ENCODE data around the gene WNT2B. TPM values are rescaled to one million over a fixed set of nuclear protein-coding genes. Genes with fewer than 3 reads are reported as not detected.

WNT2B gene
- polyA plus RNA-seq, 1 donor, result 4.7 TPM

DNA sequence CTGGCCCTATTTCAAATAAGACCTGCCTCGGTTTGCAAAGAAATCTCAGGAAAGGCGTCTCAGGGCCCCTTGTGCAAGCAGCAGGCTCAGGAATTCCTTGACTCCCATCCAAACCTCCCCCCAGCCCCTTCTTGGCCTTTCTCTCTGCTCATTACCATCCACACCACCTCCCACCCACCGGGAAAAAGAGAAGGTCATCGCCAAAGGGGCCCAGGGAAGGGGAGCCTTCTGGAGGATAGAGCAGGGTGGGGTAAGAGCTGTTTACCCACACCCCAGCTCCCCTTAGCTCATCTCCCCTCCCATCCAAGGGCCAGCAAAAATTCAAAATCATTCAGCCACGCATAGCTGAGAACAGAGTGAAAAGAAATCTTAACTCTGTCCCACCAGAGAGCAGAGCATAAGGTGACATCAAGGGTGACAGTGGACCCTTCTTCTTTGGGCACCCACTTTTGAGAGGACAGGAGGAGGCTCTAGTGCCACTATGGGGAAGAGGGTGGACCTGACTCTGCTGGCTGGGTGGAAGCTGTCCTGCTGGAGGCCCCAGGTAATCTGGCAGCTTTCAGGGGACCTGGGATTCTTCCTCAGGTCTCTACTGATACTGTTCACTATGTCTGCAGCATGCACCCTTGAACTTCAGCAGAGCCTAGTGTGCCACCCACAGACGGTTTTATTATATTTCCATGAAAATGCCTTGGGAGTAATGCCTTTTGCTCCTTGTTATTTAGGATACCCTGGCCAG, 3.9 kb upstream of the WNT2B start:
- DNase-seq (ENCODE audit: low read depth), result no peak

DNA sequence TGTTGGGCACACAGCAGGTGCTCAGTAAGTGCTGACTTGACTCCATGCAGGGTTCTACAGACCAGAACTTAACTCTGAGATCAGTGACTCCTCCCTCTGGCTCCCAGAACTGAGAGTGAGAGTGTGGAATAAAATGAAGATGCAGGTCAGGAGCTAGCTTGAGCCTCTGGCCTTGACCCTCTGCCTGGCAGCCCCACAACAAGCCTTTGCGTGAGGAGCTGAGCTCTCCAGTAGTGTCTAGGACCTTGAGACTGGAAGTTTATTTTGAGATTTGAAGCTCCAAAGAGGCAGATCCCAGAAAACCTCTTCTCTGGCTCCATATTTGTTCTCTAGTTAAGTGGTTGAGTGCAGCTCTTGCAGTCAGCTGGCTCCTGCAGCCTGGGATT, 3.4 kb upstream of the WNT2B start:
- no peak for DNase-seq (ENCODE audit: low read depth)

DNA sequence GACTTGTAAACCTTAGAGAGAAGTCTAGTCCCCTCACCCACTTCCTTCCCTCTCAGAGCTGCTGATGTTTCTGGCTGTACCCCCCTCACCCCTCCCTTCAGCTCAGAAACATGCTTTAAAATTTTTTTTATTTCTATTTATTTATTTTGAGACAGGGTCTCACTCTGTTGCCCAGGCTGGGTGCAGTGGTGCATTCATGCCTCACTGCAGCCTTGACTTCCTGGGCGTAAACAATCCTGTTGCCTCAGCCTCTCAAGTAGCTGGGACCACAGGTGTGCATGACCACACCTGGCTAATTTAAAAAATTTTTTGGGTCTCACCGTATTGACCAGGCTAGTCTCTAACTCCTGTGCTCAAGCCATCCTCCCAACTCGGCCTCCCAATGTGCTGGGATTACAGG, 2.9 kb upstream of the WNT2B start:
- DNase-seq (ENCODE audit: low read depth), result no peak

DNA sequence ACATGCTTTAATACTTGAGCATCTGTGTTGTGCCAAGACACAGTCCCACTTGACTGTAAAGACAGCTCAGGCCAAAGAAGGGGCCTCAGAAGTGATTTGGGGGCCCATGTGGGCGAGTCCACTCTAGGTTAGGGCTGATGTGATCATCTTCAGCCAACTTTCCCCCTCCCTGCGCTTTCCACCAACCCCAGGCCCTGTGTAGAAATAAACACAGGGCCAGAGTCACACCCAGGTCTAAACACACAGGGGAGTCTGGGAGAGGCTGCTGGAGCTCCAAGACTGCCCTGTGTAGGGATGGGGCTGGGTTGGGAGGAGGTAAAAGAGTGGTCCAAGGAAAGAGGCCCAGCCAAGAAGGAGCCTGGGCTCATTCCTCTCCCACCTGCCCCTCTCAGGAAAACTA, 2.5 kb upstream of the WNT2B start:
- DNase-seq (ENCODE audit: low read depth), result no peak

DNA sequence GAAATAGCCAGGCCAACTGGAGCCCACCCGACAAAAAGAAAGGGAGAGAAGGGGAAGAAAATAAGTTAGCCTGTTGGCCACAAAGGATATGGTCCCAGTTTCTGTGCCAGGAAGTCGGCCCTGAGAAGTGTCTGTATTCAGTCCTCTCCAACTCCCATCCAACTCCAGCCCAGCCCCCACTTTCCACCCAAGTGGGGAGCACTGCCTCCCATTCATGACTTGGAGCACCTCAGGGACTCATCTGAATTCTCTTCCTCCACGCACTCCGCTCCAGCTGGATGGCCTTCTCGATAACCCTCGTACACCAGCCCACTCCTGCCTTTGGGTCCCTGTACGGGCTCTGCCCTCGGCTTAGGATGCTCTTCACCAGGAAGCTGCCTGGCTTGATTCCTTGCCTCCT, 2.0 kb upstream of the WNT2B start:
- DNase-seq (ENCODE audit: low read depth), result no peak

DNA sequence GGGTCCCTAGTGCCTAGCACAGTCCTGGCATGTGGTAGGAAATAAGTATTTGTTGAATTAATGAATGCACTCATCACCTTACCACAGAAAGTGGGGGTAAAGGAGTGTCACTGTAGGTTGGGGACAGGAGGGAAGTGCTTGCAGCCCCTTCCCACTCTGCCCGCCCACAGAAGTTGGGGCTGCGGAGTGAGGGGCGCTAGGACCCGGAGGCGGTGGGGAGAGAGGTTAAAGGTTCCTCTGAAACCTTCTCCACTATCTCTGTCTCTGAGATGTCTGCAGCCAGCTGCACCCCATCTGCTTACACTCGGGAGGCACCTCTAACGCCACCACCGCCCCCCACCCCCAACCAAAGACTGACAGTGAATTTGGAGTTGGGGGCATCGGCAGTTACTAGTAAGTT, 1.4 kb upstream of the WNT2B start:
- no peak for DNase-seq (ENCODE audit: low read depth)

DNA sequence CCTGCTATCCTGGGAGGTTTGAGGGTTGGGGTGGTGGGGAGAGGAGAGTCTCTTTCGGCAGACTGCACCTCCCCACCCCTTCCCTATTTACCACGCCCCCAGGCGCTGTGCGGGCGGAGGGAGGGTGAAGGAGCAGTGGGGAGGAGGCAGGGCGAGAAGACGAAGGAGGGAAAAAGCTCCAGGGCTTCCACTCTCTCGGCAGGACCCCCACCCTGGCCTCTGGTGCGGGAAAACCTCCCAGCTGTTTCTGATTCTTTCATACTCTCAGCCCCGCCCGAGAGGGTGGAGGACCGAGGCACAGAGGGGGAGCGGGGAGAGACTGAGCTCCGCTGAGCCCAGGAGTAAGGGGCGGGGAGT, 866 bp upstream of the WNT2B start:
- no peak for DNase-seq (ENCODE audit: low read depth)

DNA sequence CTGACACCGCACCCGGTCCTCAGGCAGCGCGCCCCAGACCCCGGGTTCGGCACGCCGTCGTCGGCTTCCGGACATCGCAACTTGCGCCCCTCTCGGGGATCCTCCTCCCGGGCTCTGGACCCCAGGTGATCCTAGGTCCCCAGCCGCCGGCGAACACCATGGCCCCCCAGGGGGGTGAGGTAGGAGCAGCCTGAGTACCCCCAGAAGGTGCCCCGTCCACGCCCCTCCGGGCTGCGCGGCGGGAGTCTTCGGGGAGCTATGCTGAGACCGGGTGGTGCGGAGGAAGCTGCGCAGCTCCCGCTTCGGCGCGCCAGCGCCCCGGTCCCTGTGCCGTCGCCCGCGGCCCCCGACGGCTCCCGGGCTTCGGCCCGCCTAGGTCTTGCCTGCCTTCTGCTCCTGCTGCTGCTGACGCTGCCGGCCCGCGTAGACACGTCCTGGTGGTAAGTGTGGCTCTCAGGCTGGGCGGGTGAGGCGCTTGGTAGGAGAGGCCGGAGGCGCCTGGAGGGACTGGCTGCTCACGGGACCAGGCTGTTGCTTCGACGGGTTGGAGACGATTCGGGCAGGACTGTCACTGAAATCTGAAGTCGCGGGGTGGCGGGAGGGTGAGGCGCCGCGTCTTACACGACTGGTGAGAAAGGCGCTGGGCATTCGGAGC, 367 bp downstream of the WNT2B start:
- DNase-seq (ENCODE audit: low read depth), result no peak

DNA sequence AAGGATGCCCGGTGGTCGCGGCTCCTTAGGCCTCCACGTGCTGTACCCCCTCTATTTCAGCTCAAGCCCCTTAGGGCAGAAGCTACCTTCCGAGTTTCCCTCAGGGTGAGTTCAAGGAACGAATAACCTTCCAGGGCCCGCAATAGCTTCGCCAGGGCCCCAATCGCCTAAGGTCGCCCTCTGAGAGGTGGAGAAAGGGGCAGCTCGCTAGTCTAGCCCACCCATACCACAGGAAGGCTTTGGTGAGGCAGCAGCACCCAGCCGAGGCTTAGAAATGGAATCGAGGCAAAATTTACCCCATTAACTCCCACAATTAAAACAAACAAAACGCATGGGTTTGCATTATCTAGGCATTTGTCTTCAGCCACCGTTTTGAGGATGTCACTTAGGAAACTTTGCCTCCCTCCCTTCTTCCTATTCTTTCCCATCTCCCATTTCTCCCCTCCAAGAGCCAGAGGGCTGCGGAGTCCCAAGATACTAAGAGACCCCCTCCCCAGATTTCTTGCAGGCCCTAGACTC, 954 bp downstream of the WNT2B start:
- DNase-seq (ENCODE audit: low read depth), result no peak

DNA sequence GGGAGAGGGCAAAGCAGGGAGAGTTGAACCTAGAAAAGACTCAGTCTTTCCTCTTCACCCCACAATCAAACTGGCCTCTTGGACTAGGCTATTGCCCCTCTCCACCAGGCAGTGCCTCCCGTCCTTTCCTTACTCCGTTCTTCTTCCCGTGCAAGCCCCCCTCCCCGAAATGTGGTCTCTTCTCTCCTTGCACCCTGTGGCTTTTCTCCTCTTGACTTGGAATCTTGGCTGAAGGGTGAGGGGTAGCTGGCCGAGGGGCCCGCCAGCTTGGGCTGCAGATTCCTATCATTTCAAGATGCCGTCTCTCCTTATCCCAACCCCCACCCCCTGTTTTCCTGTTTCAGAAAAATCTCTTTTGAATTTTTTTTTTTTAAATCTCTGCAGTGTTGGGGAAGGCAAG, 1.6 kb downstream of the WNT2B start:
- no peak for DNase-seq (ENCODE audit: low read depth)

DNA sequence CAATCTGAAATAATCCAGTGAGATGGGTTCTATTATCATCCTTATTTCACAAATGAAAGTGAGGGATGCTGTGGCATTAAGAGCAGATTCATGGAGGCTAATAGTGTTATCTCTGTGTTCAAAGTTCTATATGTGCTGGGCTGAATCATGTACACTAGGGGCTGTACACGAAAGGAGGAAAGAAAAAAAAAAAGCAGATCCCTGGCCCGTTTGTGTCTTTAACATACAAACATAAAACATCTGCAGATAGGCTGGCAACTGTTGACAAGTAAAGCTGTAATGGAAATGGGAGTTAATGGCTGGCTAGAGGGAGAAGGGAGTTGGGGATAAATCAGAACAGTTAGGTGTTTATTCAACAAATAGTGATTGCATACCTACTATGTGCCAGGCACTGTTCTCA, 3.1 kb downstream of the WNT2B start:
- no peak for DNase-seq (ENCODE audit: low read depth)

DNA sequence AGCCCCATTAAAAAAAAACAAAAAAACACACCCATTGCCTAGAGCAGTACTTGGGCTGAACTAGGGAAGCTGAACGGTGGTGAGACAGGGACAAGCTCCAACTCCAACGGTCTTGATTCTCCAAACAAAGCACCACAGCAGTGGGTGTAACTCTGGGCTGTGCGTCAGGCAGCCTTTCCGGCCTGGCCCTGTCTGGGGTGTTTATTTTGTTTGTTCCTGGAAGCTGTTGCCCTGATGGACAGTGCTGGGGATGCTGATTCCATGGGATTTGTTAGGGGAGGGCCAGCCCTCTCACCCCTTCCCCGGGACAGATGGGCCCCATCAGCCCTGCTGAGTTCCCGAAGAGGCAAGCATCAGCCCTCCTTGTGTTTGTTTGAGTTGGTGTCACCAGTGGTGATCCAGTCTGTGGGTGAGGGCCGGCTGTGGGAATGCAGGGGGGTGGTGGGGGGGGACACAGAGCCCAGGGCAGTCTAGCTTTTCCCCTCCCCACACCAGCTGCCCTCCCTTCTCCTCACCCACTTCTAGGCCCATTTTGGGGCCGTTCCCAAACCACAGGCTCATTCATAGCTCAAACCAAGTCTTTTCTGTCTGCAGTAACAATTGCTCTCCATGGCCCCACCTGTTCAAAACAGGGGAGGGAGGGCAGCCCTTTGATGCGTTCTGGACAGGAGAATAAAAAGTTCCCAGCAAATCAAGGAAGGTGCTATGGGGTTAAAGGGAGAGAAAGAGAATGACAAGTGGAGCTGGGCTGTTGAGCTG, 4.5 kb downstream of the WNT2B start:
- DNase-seq (ENCODE audit: low read depth), result no peak

DNA sequence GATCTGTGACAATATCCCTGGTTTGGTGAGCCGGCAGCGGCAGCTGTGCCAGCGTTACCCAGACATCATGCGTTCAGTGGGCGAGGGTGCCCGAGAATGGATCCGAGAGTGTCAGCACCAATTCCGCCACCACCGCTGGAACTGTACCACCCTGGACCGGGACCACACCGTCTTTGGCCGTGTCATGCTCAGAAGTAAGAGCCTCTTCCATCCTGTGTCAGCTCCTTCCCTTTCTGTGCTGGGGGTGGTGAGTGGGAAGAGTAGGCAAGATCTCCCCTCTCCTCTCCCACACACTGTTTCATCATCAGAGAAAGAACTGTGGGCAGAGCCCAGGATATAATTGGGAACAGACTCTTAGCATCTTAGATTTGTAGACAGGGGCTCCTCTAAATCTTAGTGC, 6.1 kb downstream of the WNT2B start:
- no peak for DNase-seq (ENCODE audit: low read depth)

DNA sequence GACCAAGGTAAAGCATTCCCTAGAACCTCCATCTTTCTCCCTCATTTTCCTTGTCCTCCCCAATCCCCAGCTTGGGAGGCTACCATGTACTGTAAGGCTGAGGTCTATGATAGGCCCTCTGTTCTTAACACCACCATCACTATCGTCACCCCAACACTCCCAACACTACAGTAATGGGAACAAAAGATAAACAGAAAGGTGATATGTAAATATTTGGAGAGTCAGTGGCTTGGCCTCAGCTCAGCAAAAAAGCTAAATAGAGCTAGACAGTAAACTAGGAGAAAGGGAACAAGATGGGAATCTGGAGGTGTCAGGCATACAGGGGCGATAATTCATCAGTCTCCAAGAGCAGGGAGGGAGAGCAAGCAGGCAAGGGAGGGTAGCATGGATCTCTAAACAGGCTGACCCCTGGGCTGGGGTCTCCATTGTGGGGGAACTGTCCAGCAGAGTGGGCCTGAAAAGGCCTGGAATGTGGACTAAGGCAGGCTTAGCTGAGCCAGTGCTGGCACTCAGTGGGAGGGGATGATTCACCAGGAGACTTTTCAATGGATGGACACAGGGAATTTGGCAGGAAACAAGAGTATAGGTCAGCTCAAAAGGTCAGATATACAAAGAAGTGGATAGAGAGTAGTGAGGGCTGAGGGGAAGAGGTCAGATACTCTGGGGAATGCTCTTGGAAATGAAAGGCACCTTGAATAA, 6.7 kb downstream of the WNT2B start:
- DNase-seq (ENCODE audit: low read depth), result no peak

DNA sequence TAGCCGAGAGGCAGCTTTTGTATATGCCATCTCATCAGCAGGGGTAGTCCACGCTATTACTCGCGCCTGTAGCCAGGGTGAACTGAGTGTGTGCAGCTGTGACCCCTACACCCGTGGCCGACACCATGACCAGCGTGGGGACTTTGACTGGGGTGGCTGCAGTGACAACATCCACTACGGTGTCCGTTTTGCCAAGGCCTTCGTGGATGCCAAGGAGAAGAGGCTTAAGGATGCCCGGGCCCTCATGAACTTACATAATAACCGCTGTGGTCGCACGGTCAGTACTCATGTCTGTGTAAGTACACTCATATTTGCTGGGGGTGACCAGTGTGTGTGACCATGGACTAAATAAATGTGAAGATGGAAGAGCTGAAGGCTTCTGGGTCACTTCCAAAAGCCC, 7.4 kb downstream of the WNT2B start:
- no peak for DNase-seq (ENCODE audit: low read depth)

DNA sequence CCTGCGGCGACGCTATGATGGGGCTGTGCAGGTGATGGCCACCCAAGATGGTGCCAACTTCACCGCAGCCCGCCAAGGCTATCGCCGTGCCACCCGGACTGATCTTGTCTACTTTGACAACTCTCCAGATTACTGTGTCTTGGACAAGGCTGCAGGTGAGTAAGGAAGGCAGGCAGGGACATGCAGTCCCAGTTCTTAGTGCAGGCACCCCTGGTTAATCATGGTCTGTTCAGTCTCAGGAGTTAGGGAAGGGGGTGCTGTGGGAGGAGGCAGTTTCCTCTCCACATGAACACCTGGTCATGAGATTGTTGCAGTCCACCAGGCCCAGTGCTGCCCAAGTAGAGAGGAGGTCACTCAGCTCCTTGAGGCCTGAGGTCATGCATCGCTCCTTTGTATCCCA, 8.5 kb downstream of the WNT2B start:
- DNase-seq (ENCODE audit: low read depth), result no peak

DNA sequence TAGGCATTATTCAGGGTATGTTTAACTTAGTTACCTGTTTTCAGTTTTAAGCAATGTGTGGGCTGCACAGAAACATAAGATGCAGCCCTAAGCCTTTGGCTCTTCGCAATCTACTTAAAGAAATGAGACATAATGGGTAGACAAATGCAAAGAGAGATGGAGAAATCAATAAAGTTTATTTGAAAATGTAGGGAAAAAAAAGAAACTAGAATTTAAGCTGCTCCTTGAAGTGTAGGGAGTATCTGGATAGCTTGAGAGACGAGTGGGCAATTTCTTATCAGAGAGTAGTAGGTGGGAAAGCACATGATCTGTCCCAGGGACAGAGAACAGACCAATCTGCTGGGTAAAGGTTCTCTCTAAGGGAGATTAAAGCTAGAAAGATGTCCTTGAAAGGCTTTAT, 8.9 kb downstream of the WNT2B start:
- DNase-seq (ENCODE audit: low read depth), result no peak

DNA sequence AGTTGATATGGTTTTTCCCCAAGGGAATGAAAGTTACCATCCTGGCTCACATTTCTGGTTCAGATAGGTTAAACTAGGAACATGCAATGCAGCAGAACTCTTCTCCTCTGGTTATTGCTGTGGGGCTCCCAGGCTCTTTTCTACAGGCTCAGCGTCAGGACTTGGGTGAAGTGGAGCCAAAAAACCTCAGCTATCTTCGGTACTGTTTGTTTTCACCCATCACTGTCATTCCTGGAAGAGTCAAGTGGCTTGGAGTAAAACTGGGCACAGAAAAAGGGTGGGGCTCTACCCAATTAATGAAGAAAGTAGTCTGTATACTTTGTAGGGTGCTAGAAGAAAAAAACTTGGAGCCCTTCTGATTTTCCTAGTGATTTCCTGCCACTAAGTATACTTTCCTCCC, 9.4 kb downstream of the WNT2B start:
- no peak for DNase-seq (ENCODE audit: low read depth)

DNA sequence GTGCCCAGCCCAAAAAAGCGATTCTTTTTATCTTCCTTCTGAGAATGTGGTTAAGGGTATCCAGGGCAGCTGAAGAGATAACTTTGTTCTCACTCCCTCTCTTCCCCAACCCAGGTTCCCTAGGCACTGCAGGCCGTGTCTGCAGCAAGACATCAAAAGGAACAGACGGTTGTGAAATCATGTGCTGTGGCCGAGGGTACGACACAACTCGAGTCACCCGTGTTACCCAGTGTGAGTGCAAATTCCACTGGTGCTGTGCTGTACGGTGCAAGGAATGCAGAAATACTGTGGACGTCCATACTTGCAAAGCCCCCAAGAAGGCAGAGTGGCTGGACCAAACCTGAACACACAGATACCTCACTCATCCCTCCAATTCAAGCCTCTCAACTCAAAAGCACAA, 11.4 kb downstream of the WNT2B start:
- no peak for DNase-seq (ENCODE audit: low read depth)

DNA sequence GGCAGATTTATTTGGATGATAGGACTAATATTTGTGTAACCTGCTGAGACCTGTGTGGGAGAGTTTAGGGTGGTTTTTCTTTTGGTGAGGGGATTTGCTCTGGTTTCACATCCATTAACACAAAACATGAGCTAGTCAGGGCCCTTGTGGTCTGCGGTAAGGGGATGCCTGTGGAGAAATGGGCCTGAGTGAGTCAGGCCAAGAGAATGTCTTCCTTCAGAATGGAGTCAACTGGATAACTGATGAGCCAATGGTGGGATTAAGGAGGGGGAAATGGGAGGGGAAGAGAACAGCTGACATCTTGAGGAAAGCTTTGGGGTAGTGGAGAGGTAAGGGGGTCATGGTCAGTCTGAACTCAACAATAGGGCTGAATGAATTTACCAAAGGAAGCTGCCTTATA, 13.9 kb downstream of the WNT2B start:
- no peak for DNase-seq (ENCODE audit: low read depth)

DNA sequence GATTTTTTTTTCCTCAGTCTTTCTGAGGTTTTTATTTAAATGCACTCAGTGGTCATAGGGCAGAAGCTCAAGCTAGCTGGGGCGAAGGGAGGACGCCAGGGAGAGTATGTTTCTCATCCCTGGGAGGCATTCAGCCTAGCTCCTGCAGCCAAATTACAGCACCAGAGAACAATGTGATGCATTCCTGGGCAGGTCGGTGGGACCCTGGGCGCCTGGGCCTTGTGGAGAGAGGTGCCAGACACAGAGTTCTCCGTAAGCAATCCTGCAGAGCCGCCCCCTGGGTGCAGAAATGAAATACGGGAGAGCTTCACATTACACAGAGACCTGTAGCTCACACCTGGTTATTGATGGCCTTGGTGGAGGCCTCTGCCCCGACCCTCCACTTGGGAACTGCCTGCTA, 15.5 kb downstream of the WNT2B start:
- DNase-seq (ENCODE audit: low read depth), result no peak

DNA sequence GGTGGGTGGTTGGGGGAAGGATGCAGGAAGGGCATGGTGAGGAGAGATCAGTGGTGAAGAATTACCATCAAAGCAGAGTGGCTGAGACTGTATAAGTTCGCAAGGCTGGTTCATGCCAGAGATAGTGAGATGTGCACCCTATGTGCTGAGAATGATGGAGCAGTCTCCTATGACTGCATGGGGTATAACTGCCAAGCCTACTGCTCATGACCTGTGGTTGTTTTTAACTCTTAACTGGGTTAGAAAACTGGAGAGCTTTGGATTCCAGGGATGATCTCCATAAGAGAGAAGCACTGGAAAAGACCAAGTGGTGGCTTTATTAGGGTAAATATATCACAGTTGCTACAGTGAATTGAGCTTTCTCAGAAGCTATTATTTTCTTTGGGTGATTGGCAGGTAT, 16.2 kb downstream of the WNT2B start:
- no peak for DNase-seq (ENCODE audit: low read depth)

Measured in forelimb muscle (tissue), 1 donor.